PFSK-1 (cell line): ENCODE data around the gene DLST.

ENCODE experiments used
- FOXP2 ChIP-seq: optimal IDR thresholded peaks from 2 replicates; pipeline ENCODE3; 2011; ENCODE audit warnings: borderline replicate concordance, control low read depth, inconsistent platforms; ENCODE audit not compliant: insufficient read depth; ENCODE audit errors: extremely low read length, extremely low read depth
- POLR2AphosphoS5 ChIP-seq: IDR thresholded peaks from 2 replicates; pipeline ENCODE4 v1.6.1; 2012; ENCODE audit warnings: low read depth, mild to moderate bottlenecking, control low read depth, low read length, moderate library complexity
- REST ChIP-seq, 2 experiments: IDR thresholded peaks; 2 replicates each; pipeline versions ENCODE4 v1.6.1 to v1.8.0; 2011 to 2012; ENCODE audit warnings: low read depth in 2 of 2, low read length in 2 of 2, control low read depth in 1 of 2, inconsistent platforms in 1 of 2, mild to moderate bottlenecking in 1 of 2, moderate library complexity in 1 of 2; ENCODE audit not compliant: insufficient read depth in 1 of 2
- SIN3A ChIP-seq: IDR thresholded peaks from 2 replicates; pipeline ENCODE4 v1.6.1; 2012; ENCODE audit warnings: mild to moderate bottlenecking, low read length, moderate library complexity, borderline replicate concordance; ENCODE audit not compliant: insufficient read depth
- TAF1 ChIP-seq: IDR thresholded peaks from 2 replicates; pipeline ENCODE4 v1.6.1; 2012; ENCODE audit warnings: low read length, control low read depth, borderline replicate concordance; ENCODE audit not compliant: insufficient read depth

Gene DLST

GRCh38 chr14:74949859-74950573 lies 68.3 kb downstream of the DLST start:
- TF ChIP-seq SIN3A (no peak), TAF1 (no peak), POLR2AphosphoS5 (no peak), REST (IDR thresholded peaks at IDR 0.05; ENCODE audit: insufficient read depth in 1 of 2, low read depth in 2 of 2, low read length in 2 of 2) (no peak), FOXP2 (no peak)

GRCh38 chr14:74950795-74951442 lies 69.2 kb downstream of the DLST start:
- no peak for TF ChIP-seq FOXP2
- no peak for TF ChIP-seq REST (IDR thresholded peaks at IDR 0.05; ENCODE audit: insufficient read depth in 1 of 2, low read depth in 2 of 2, low read length in 2 of 2)
- no peak for TF ChIP-seq POLR2AphosphoS5
- no peak for TF ChIP-seq SIN3A
- TF ChIP-seq TAF1: no peak

- TF ChIP-seq SIN3A: no peak
These were observed 69.9 kb downstream of the DLST start for GRCh38 chr14:74951443-74952179.

GRCh38 chr14:74952180-74952665 lies 70.5 kb downstream of the DLST start:
- TF ChIP-seq SIN3A (no peak), TAF1 (no peak), FOXP2 (no peak), POLR2AphosphoS5 (no peak), REST (IDR thresholded peaks at IDR 0.05; ENCODE audit: insufficient read depth in 1 of 2, low read depth in 2 of 2, low read length in 2 of 2) (no peak)

GRCh38 chr14:74952697-74953484 lies 71.2 kb downstream of the DLST start:
- no peak for TF ChIP-seq REST (IDR thresholded peaks at IDR 0.05; ENCODE audit: insufficient read depth in 1 of 2, low read depth in 2 of 2, low read length in 2 of 2)
